ENCODE results near the gene CACNA1C.

CACNA1C gene

GRCh38 chr12:2557597-2557996 is 504.8 kb downstream of the CACNA1C start:
- no peak overlapping the region for H3K27ac ChIP-seq (ENCODE audit: low read length)
- no peaks in the 10 kb centered on the region for H3K4me1 ChIP-seq (ENCODE audit: insufficient read depth, low read length)
- H3K79me2 ChIP-seq (ENCODE audit: insufficient read depth, low read length): no peaks in the 10 kb centered on the region
- no peak overlapping the region for H3K4me2 ChIP-seq (ENCODE audit: insufficient read depth, low read length)
- H4K20me1 ChIP-seq (ENCODE audit: insufficient read depth, low read length): no peaks in the 10 kb centered on the region
- no peaks in the 10 kb centered on the region for H3K9me3 ChIP-seq (ENCODE audit: insufficient read depth, low read length, severe bottlenecking)
- DNase-seq (no peak), ATAC-seq (ENCODE audit: insufficient read depth, low read depth) (no peak)
- peaks cover 4% of the 10 kb centered on the region for H3K27me3 ChIP-seq (ENCODE audit: insufficient read depth, low read length, poor library complexity)
- H3K4me3 ChIP-seq (ENCODE audit: low read depth in 1 of 2, low read length in 2 of 2): no peak overlapping the region
- H3K9ac ChIP-seq (ENCODE audit: low read depth, low read length): no peak overlapping the region
- H2AFZ ChIP-seq (ENCODE audit: low read depth, low read length): no peak overlapping the region
- H3K36me3 ChIP-seq (ENCODE audit: insufficient read depth, low read length): no peaks in the 10 kb centered on the region
- TF ChIP-seq, protein P1, sequence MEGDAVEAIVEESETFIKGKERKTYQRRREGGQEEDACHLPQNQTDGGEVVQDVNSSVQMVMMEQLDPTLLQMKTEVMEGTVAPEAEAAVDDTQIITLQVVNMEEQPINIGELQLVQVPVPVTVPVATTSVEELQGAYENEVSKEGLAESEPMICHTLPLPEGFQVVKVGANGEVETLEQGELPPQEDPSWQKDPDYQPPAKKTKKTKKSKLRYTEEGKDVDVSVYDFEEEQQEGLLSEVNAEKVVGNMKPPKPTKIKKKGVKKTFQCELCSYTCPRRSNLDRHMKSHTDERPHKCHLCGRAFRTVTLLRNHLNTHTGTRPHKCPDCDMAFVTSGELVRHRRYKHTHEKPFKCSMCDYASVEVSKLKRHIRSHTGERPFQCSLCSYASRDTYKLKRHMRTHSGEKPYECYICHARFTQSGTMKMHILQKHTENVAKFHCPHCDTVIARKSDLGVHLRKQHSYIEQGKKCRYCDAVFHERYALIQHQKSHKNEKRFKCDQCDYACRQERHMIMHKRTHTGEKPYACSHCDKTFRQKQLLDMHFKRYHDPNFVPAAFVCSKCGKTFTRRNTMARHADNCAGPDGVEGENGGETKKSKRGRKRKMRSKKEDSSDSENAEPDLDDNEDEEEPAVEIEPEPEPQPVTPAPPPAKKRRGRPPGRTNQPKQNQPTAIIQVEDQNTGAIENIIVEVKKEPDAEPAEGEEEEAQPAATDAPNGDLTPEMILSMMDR (IDR thresholded peaks at IDR 0.05; ENCODE audit: borderline replicate concordance, extremely low read depth, low read length, poor library complexity, severe bottlenecking): no peak
- TF ChIP-seq EZH2 (IDR thresholded peaks at IDR 0.05; ENCODE audit: borderline replicate concordance, low read depth, low read length, severe bottlenecking): no peak

DNA sequence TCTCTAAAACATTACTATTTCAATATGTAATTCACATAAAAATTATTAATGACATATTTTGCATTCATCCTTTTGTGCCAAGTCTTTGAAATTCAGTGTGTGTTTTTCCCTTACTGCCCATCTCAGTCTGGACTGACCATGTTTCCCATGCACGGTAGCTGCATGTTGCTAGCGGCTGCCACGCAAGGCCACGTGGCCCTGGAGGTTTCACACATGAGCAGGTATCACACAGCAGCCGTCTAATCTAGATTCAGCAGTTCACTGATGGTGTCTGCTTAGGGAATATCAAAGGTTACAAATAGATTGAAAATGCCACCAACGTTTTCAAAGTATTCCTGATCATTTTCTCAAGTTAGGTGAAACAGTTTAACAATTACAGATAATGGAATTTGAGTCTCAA is 507.1 kb downstream of the CACNA1C start:
- Histone ChIP-seq H4K20me1 (ENCODE audit: insufficient read depth, low read length) (no peaks in the 10 kb centered on the region), H3K27me3 (ENCODE audit: insufficient read depth, low read length, poor library complexity) (peaks cover 4% of the 10 kb centered on the region), H2AFZ (ENCODE audit: low read depth, low read length) (no peak overlapping the region), H3K4me1 (ENCODE audit: insufficient read depth, low read length) (no peaks in the 10 kb centered on the region), H3K4me3 (ENCODE audit: low read depth in 1 of 2, low read length in 2 of 2) (no peak overlapping the region), H3K9ac (ENCODE audit: low read depth, low read length) (no peak overlapping the region), H3K27ac (ENCODE audit: low read length) (no peak overlapping the region), H3K36me3 (ENCODE audit: insufficient read depth, low read length) (no peaks in the 10 kb centered on the region), H3K9me3 (ENCODE audit: insufficient read depth, low read length, severe bottlenecking) (no peaks in the 10 kb centered on the region), H3K4me2 (ENCODE audit: insufficient read depth, low read length) (no peak overlapping the region), H3K79me2 (ENCODE audit: insufficient read depth, low read length) (no peaks in the 10 kb centered on the region)
- no peak for DNase-seq
- no peak for TF ChIP-seq EZH2 (IDR thresholded peaks at IDR 0.05; ENCODE audit: borderline replicate concordance, low read depth, low read length, severe bottlenecking)
- TF ChIP-seq, protein P1 (IDR thresholded peaks at IDR 0.05; ENCODE audit: borderline replicate concordance, extremely low read depth, low read length, poor library complexity, severe bottlenecking): no peak
- no peak for ATAC-seq (ENCODE audit: insufficient read depth, low read depth)

DNA sequence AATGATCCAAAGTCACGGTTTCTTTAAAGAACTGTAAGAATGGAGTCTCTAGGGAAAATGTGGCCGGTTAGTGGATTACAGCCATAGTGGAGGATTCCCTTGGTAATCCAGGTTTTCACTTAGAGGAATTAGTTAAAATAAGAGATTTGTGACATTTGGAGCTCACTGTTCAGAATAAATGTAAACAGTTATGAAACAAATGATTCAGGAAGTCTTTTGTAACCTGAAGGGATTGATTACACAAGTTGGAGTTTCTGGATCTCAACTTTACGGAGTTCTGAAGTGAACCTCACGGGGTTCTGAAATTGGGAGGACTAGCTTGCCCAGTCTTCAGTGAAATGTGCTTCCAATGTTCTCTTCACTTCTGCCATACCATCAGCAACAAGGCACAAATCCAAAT is 507.6 kb downstream of the CACNA1C start:
- TF ChIP-seq, protein P1 (IDR thresholded peaks at IDR 0.05; ENCODE audit: borderline replicate concordance, extremely low read depth, low read length, poor library complexity, severe bottlenecking): no peak
- TF ChIP-seq EZH2 (IDR thresholded peaks at IDR 0.05; ENCODE audit: borderline replicate concordance, low read depth, low read length, severe bottlenecking): no peak
- H2AFZ ChIP-seq (ENCODE audit: low read depth, low read length): no peak overlapping the region
- no peak overlapping the region for H3K4me2 ChIP-seq (ENCODE audit: insufficient read depth, low read length)
- no peak overlapping the region for H3K27ac ChIP-seq (ENCODE audit: low read length)
- H3K79me2 ChIP-seq (ENCODE audit: insufficient read depth, low read length): no peaks in the 10 kb centered on the region
- H4K20me1 ChIP-seq (ENCODE audit: insufficient read depth, low read length): no peaks in the 10 kb centered on the region
- no peaks in the 10 kb centered on the region for H3K9me3 ChIP-seq (ENCODE audit: insufficient read depth, low read length, severe bottlenecking)
- DNase-seq: no peak
- ATAC-seq (ENCODE audit: insufficient read depth, low read depth): no peak
- H3K36me3 ChIP-seq (ENCODE audit: insufficient read depth, low read length): no peaks in the 10 kb centered on the region
- H3K27me3 ChIP-seq (ENCODE audit: insufficient read depth, low read length, poor library complexity): peaks cover 4% of the 10 kb centered on the region
- H3K4me3 ChIP-seq (ENCODE audit: low read depth in 1 of 2, low read length in 2 of 2): no peak overlapping the region
- H3K4me1 ChIP-seq (ENCODE audit: insufficient read depth, low read length): no peaks in the 10 kb centered on the region
- no peak overlapping the region for H3K9ac ChIP-seq (ENCODE audit: low read depth, low read length)

- H3K9ac ChIP-seq (ENCODE audit: low read depth, low read length): no peak overlapping the region
- TF ChIP-seq, protein P1 (IDR thresholded peaks at IDR 0.05; ENCODE audit: borderline replicate concordance, extremely low read depth, low read length, poor library complexity, severe bottlenecking): no peak
- TF ChIP-seq EZH2 (IDR thresholded peaks at IDR 0.05; ENCODE audit: borderline replicate concordance, low read depth, low read length, severe bottlenecking): no peak
Observed at GRCh38 chr12:2561367-2561766, 508.6 kb downstream of the CACNA1C start.

More at GRCh38 chr12:2561367-2561766, 508.6 kb downstream of the CACNA1C start:
- Histone ChIP-seq H3K4me1 (ENCODE audit: insufficient read depth, low read length) (no peaks in the 10 kb centered on the region), H4K20me1 (ENCODE audit: insufficient read depth, low read length) (no peaks in the 10 kb centered on the region), H3K27ac (ENCODE audit: low read length) (no peak overlapping the region), H3K36me3 (ENCODE audit: insufficient read depth, low read length) (no peaks in the 10 kb centered on the region), H3K27me3 (ENCODE audit: insufficient read depth, low read length, poor library complexity) (peaks cover 4% of the 10 kb centered on the region), H3K4me3 (ENCODE audit: low read depth in 1 of 2, low read length in 2 of 2) (no peak overlapping the region), H3K79me2 (ENCODE audit: insufficient read depth, low read length) (no peaks in the 10 kb centered on the region), H3K9me3 (ENCODE audit: insufficient read depth, low read length, severe bottlenecking) (no peaks in the 10 kb centered on the region), H3K4me2 (ENCODE audit: insufficient read depth, low read length) (no peak overlapping the region), H2AFZ (ENCODE audit: low read depth, low read length) (no peak overlapping the region)
- ATAC-seq (ENCODE audit: insufficient read depth, low read depth) (no peak), DNase-seq (no peak)

All from DND-41 (cell line).